B cell (primary cell): ENCODE results near the gene PTGES3L. TPM values are rescaled to one million over a fixed set of nuclear protein-coding genes. Genes with fewer than 3 reads are reported as not detected.

ENCODE experiments used
- ATAC-seq: fragments of 200-7000 bp; cut with Tn5 transposase; one replicate; pipeline ENCODE4 v1.10.0; 2021; ENCODE audit warnings: low read depth, mild to moderate bottlenecking, moderate number of reproducible peaks, moderate library complexity
- CTCF ChIA-PET: fragments of 350-600 bp; sonication (Branson Sonifier 250); formaldehyde crosslinking; loops from one replicate; lab custom pipeline; 2021; ENCODE audit warnings: antibody characterized with exemption, inconsistent platforms; lab: Charles Lee
- POLR2A ChIA-PET: fragments of 350-600 bp; sonication (Branson Sonifier 250); formaldehyde crosslinking; loops from one replicate; lab custom pipeline; 2021; ENCODE audit warnings: antibody characterized with exemption; lab: Charles Lee
- DNase-seq: peaks from one replicate; pipeline ENCODE4 v3.0.0; 2013
- H2AFZ ChIP-seq: 2 replicates; pipeline ENCODE4 v1.6.1; 2012; ENCODE audit warnings: mild to moderate bottlenecking, low read depth, low read length; ENCODE audit not compliant: insufficient read depth, poor library complexity, severe bottlenecking
- H3K27ac ChIP-seq, 2 donors: 1 replicate in 1 of 2; 2 replicates in 1 of 2; pipeline ENCODE4 v1.5.1; 2012 to 2013; ENCODE audit warnings: low read length in 2 of 2, mild to moderate bottlenecking in 2 of 2, moderate library complexity in 1 of 2
- H3K27me3 ChIP-seq, 4 experiments: fragments of 200-600 bp in 1 of 4; sonication (generic) in 1 of 4; replicated peaks in 1 of 4; 1 replicate in 2 of 4; 2 replicates in 2 of 4; pipeline versions ENCODE4 v1.6.1 to v1.7.0; 2013 to 2016; ENCODE audit warnings: low read length in 3 of 4, mild to moderate bottlenecking in 2 of 4, mixed read lengths in 1 of 4, moderate library complexity in 1 of 4; ENCODE audit not compliant: insufficient read depth in 4 of 4, control insufficient read depth in 3 of 4; ENCODE audit errors: control extremely low read depth in 1 of 4
- H3K36me3 ChIP-seq, 2 experiments: replicated peaks in 1 of 2; 1 replicate in 1 of 2; 2 replicates in 1 of 2; pipeline versions ENCODE4 v1.6.1 to v1.7.1; 2013; ENCODE audit warnings: low read length in 1 of 2; ENCODE audit not compliant: insufficient read depth in 2 of 2, control insufficient read depth in 1 of 2; ENCODE audit errors: control extremely low read depth in 1 of 2, extremely low read depth in 1 of 2
- H3K4me1 ChIP-seq, 2 donors: fragments of 200-600 bp in 1 of 2; sonication (generic) in 1 of 2; 1 replicate in 1 of 2; 2 replicates in 1 of 2; pipeline versions ENCODE4 v1.5.1 to v1.6.1; 2013 to 2017; ENCODE audit warnings: low read length in 2 of 2; ENCODE audit not compliant: control insufficient read depth in 2 of 2, insufficient read depth in 2 of 2
- H3K4me2 ChIP-seq: replicated peaks from 2 replicates; pipeline ENCODE3; 2012; ENCODE audit warnings: mild to moderate bottlenecking, low read depth, low read length; ENCODE audit not compliant: poor library complexity, severe bottlenecking
- H3K4me3 ChIP-seq, 5 experiments: fragments of 200-600 bp in 1 of 5; sonication (generic) in 1 of 5; 1 replicate in 3 of 5; 2 replicates in 2 of 5; pipeline versions ENCODE4 v1.5.1 to v1.7.0; 2011 to 2016; ENCODE audit warnings: low read length in 4 of 5, mild to moderate bottlenecking in 4 of 5, low read depth in 2 of 5, control low read depth in 1 of 5, moderate library complexity in 1 of 5; ENCODE audit not compliant: insufficient read depth in 1 of 5; ENCODE audit errors: control extremely low read depth in 1 of 5, extremely low read depth in 1 of 5
- H3K79me2 ChIP-seq: fragments of 200-600 bp; sonication (generic); one replicate; pipeline ENCODE4 v1.6.0; 2016; ENCODE audit warnings: low read length; ENCODE audit not compliant: control insufficient read depth, insufficient read depth
- H3K9ac ChIP-seq: fragments of 200-600 bp; sonication (generic); 2 replicates; pipeline ENCODE4 v1.6.1; 2017; ENCODE audit warnings: mild to moderate bottlenecking, low read length, moderate library complexity
- H3K9me3 ChIP-seq, 3 donors: one replicate each; pipeline versions ENCODE4 v1.6.1 to v1.7.1; 2013; ENCODE audit warnings: low read length in 2 of 3; ENCODE audit not compliant: control insufficient read depth in 2 of 3, insufficient read depth in 1 of 3; ENCODE audit errors: control extremely low read depth in 1 of 3
- H4K20me1 ChIP-seq: 2 replicates; pipeline ENCODE4 v1.6.0; 2012; ENCODE audit warnings: mild to moderate bottlenecking, low read length; ENCODE audit not compliant: insufficient read depth, control insufficient read depth, poor library complexity, severe bottlenecking
- H3K27ac Mint-ChIP-seq: one replicate; pipeline ENCODE4 v1.8.0; 2021; ENCODE audit warnings: mixed read lengths
- H3K27me3 Mint-ChIP-seq: one replicate; pipeline ENCODE4 v1.8.0; 2021; ENCODE audit warnings: mixed read lengths
- H3K4me1 Mint-ChIP-seq: one replicate; pipeline ENCODE4 v1.8.0; 2021; ENCODE audit warnings: mixed read lengths
- H3K4me3 Mint-ChIP-seq: one replicate; pipeline ENCODE4 v1.8.0; 2021; ENCODE audit warnings: mixed read lengths
- H3K9me3 Mint-ChIP-seq: one replicate; pipeline ENCODE4 v1.8.0; 2022; ENCODE audit warnings: mixed read lengths; ENCODE audit not compliant: insufficient read depth
- CTCF ChIP-seq: fragments of 200-600 bp; IDR thresholded peaks from one replicate; pipeline ENCODE4 v1.8.0; 2022; ENCODE audit warnings: antibody characterized with exemption, mild to moderate bottlenecking
- EZH2 ChIP-seq: IDR thresholded peaks from 2 replicates; pipeline ENCODE4 v1.6.1; 2012; ENCODE audit warnings: borderline replicate concordance, low read depth, mild to moderate bottlenecking, moderate library complexity, low read length; ENCODE audit not compliant: insufficient read depth, poor library complexity, severe bottlenecking
- WGBS: methylation state at CpG from one replicate; pipeline ENCODE4 v1.1.5; 2013; ENCODE audit warnings: missing lambda C conversion rate; ENCODE audit not compliant: insufficient coverage; 5-methylcytosine and 5-hydroxymethylcytosine counted together
- intact Hi-C: fragments of 100-400 bp; cut with micrococcal nuclease; formaldehyde crosslinking; loops from one replicate; pipeline ENCODE4 v1.10.0; 2022
- polyA plus RNA-seq: library from polyadenylated mRNA; depleted of rRNA; stranded (reverse); fragments of >200 nt; gene quantifications from 2 replicates; pipeline ENCODE4 v1.2.3, GENCODE V29; 2012
- total RNA-seq, 2 donors: library from RNA; stranded (reverse); fragments of 120-200 nt in 1 of 2; gene quantifications; 1 replicate in 1 of 2; 2 replicates in 1 of 2; pipeline versions ENCODE4 v1.2.3 to v1.2.4, GENCODE V29; 2013 to 2022

Gene PTGES3L
- total and polyA plus RNA-seq, 2 donors (not counting 1 experiment from before 2014, with no cell fraction given), result 0.94 to 1.0 TPM

- ATAC-seq (no peak), DNase-seq (peak; percentile 10)
- Histone ChIP-seq H3K27ac (no peak overlapping the region), H3K9ac (no peak overlapping the region), H3K4me1 (peaks cover 9 to 14% of the 10 kb centered on the region in 2 donors), H3K4me2 (no peak overlapping the region), H3K36me3 (peaks cover 0 to 9% of the 10 kb centered on the region in 2 experiments), H4K20me1 (no peaks in the 10 kb centered on the region), H3K9me3 (no peaks in the 10 kb centered on the region), H3K79me2 (no peaks in the 10 kb centered on the region), H3K27me3 (no peaks in the 10 kb centered on the region), H3K4me3 (no peak overlapping the region), H2AFZ (no peak overlapping the region)
- Mint-ChIP-seq H3K4me1 (peaks cover 22% of the 10 kb centered on the region), H3K27me3 (no peaks in the 10 kb centered on the region), H3K4me3 (no peak overlapping the region), H3K27ac (peak overlapping the region; percentile 37), H3K9me3 (no peaks in the 10 kb centered on the region)
- TF ChIP-seq EZH2, result no peak
- no peak for TF ChIP-seq CTCF
- intact Hi-C loops, result no loop called here
- WGBS, result 82% methylated on average over 17 of the region's 19 CpGs
- CTCF ChIA-PET, result interaction anchor here (0.6 kb wide), 1 partner anchor 375 kb away, joined by 3 read pairs; no protein-coding TSS in a partner anchor
- POLR2A ChIA-PET, result interaction anchor here (0.6 kb wide), 1 partner anchor 192 kb away, joined by 5 read pairs; no protein-coding TSS in a partner anchor
Measured at GRCh38 chr17:43018008-43018853, 38.4 kb upstream of the PTGES3L start.

- intact Hi-C loops, result no loop called here
- peaks cover 17% of the 10 kb centered on the region for H3K4me1 Mint-ChIP-seq
- peaks cover 4 to 5% of the 10 kb centered on the region in 2 donors for H3K4me1 ChIP-seq
- POLR2A ChIA-PET, result no interaction called here
- 89% methylated on average over 7 of the region's 7 CpGs for WGBS
- H3K27ac Mint-ChIP-seq, result no peak overlapping the region
- H3K4me3 ChIP-seq, result no peak overlapping the region
- no peak for TF ChIP-seq EZH2
- no peak for TF ChIP-seq CTCF
- no peak for DNase-seq
- no peaks in the 10 kb centered on the region for H3K9me3 ChIP-seq
- no peak for ATAC-seq
- H3K27ac ChIP-seq, result no peak overlapping the region
- no peak overlapping the region for H3K4me3 Mint-ChIP-seq
- H4K20me1 ChIP-seq, result no peaks in the 10 kb centered on the region
- H3K9me3 Mint-ChIP-seq, result no peaks in the 10 kb centered on the region
- H3K79me2 ChIP-seq, result no peaks in the 10 kb centered on the region
- H3K9ac ChIP-seq, result no peak overlapping the region
- no peak overlapping the region for H3K4me2 ChIP-seq
- CTCF ChIA-PET, result no interaction called here
- H2AFZ ChIP-seq, result no peak overlapping the region
- no peaks in the 10 kb centered on the region for H3K27me3 Mint-ChIP-seq
- peaks cover 0 to 22% of the 10 kb centered on the region in 2 experiments for H3K36me3 ChIP-seq
- no peaks in the 10 kb centered on the region for H3K27me3 ChIP-seq
Measured at GRCh38 chr17:43016216-43016615, 36.3 kb upstream of the PTGES3L start.
